ENCODE data around the gene ALG12. TPM values are rescaled to one million over a fixed set of nuclear protein-coding genes. Genes with fewer than 3 reads are reported as not detected.

The ALG12 gene
- total RNA-seq, 4 donors from 2014 or later = 12.8 to 16.6 (median 13.0) TPM

- Histone ChIP-seq H3K9me3 (no peaks in the 10 kb centered on the region), H3K4me3 (no peak overlapping the region), H3K36me3 (peaks cover 0 to 53% (median 10%) of the 10 kb centered on the region in 3 donors), H3K4me1 (peaks cover 11 to 31% (median 19%) of the 10 kb centered on the region in 3 donors), H3K27me3 (no peaks in the 10 kb centered on the region), H3K27ac (no peak overlapping the region)
- no peak for DNase-seq
- no peak for TF ChIP-seq CTCF (IDR thresholded peaks at IDR 0.05)
- TF ChIP-seq POLR2A (IDR thresholded peaks at IDR 0.05) = no peak
- 88% methylated on average over 8 to 12 of the region's 12 CpGs for WGBS, 2 donors
- intact Hi-C loops (cut with DNase I) = no loop called here
Measured at GRCh38 chr22:49915610-49916009, 2.6 kb downstream of the ALG12 start.

- 89 to 94% methylated on average over 6 to 7 of the region's 12 CpGs for WGBS, 2 donors
- Histone ChIP-seq H3K4me3 (no peak overlapping the region), H3K9me3 (no peaks in the 10 kb centered on the region), H3K27ac (no peak overlapping the region), H3K36me3 (peaks cover 0 to 59% (median 10%) of the 10 kb centered on the region in 3 donors), H3K27me3 (no peaks in the 10 kb centered on the region), H3K4me1 (peaks cover 6 to 24% (median 16%) of the 10 kb centered on the region in 3 donors)
- intact Hi-C loops (cut with DNase I) = no loop called here
- no peak for DNase-seq
- TF ChIP-seq POLR2A (IDR thresholded peaks at IDR 0.05) (no peak), CTCF (IDR thresholded peaks at IDR 0.05) (no peak)
Measured at GRCh38 chr22:49914256-49914655, 4.0 kb downstream of the ALG12 start.

DNA sequence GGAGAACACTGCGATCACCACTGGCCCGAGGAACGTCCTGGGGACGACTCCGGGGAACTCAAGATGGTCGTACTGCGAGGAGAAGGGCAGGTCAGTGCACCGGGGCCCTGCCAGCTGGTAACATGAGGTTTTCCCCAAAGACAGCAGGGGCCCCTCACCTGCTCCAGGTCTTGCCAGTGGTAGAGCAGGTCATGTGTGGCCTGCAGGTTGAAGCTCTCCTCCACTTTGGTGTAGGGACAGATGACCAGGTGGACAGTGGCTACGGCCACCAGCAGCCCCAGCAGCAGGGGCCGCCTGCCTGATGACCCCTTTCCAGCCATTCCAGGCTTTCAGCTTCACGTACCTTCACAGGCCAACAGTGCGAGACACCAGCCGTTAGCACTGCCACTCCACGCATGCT lies 4.8 kb downstream of the ALG12 start:
- DNase-seq = no peak
- Histone ChIP-seq H3K27ac (no peak overlapping the region), H3K9me3 (no peaks in the 10 kb centered on the region), H3K36me3 (peaks cover 0 to 67% (median 10%) of the 10 kb centered on the region in 3 donors), H3K4me3 (no peak overlapping the region), H3K27me3 (no peaks in the 10 kb centered on the region), H3K4me1 (peaks cover 0 to 17% (median 11%) of the 10 kb centered on the region in 3 donors)
- intact Hi-C loops (cut with DNase I) = no loop called here
- 97% methylated on average over 6 to 8 of the region's 14 CpGs for WGBS, 2 donors
- TF ChIP-seq CTCF (IDR thresholded peaks at IDR 0.05) (no peak), POLR2A (IDR thresholded peaks at IDR 0.05) (no peak)

DNA sequence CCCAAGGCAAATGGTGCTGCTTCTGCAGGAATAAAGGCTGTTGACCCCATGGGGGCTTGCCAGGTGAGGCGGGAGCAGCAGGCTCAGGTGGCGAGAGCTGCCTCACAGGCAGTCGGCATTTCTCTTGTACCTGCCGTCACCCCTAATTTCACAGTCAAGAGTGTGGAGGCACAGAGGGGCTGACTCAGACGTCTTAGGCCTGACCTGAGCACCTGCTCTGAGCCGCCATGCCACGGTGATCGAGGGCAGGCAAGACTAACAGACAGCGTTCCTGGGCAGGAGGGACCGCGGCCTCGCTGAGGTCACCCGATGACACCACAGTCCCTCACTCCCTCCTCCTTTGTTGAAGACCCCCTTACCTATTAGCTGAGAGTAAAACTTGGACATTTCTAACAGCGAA lies 5.2 kb downstream of the ALG12 start:
- no peak for TF ChIP-seq POLR2A (IDR thresholded peaks at IDR 0.05)
- no peak for TF ChIP-seq CTCF (IDR thresholded peaks at IDR 0.05)
- Histone ChIP-seq H3K27me3 (no peaks in the 10 kb centered on the region), H3K4me3 (no peak overlapping the region), H3K27ac (no peak overlapping the region), H3K9me3 (no peaks in the 10 kb centered on the region), H3K36me3 (peaks cover under 1 to 69% (median 11%) of the 10 kb centered on the region in 3 donors), H3K4me1 (peaks cover 0 to 17% (median 11%) of the 10 kb centered on the region in 3 donors)
- WGBS, 2 donors = 90 to 94% methylated on average over 5 to 11 of the region's 14 CpGs
- DNase-seq = no peak
- intact Hi-C loops (cut with DNase I) = no loop called here

- Histone ChIP-seq H3K4me1 (peaks cover 0 to 8% (median 3%) of the 10 kb centered on the region in 3 donors), H3K4me3 (no peak overlapping the region), H3K36me3 (peaks cover 10 to 79% (median 16%) of the 10 kb centered on the region in 3 donors), H3K27me3 (no peaks in the 10 kb centered on the region), H3K9me3 (no peaks in the 10 kb centered on the region), H3K27ac (no peak overlapping the region)
- intact Hi-C loops (cut with DNase I) = no loop called here
- no peak for DNase-seq
- TF ChIP-seq POLR2A (IDR thresholded peaks at IDR 0.05) = no peak
- no peak for TF ChIP-seq CTCF (IDR thresholded peaks at IDR 0.05)
- WGBS, 2 donors = 90 to 97% methylated on average over 11 to 13 of the region's 30 CpGs
Measured at GRCh38 chr22:49911881-49912625, 6.2 kb downstream of the ALG12 start.

All from esophagus squamous epithelium (tissue), 5 donors.